ENCODE results near the gene GABBR2. TPM values are rescaled to one million over a fixed set of nuclear protein-coding genes. Genes with fewer than 3 reads are reported as not detected.

Gene GABBR2
- polyA plus RNA-seq, 1 donor (not counting 4 experiments of a cell fraction or from before 2014, with no cell fraction given): 0.01 TPM

DNA sequence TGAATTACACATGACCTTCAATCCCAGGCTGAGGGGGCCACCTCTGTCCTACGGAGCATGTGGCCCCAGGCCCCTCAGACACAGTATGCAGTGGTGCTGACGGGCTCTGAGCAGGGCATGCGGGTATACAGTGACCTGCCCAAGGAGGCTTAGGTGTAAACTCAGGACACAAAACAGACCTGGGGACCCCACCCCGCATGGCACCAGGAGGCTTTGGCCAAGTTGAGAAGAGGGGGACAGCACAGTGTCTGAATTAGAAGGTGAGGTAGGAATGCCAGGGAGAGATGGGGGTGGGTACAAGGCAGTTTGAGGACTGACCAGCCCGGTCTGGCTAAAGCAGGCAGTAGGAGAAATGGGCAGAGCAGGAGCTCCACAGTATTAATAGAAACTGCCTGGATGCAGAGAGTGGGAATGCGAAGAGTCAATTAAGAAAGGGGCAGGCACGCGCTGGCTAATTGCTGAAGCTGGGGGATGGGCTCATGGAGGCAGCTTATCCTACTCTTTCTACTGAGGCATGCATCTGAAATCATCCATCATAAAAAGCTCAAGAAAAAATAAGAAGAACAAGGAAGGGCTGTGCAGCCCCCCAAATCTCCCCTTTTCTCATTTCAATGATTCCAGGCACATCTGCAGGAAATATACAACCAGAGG is 109.0 kb downstream of the GABBR2 start:
- Histone ChIP-seq H3K4me3 (ENCODE audit: control insufficient read depth in 2 of 3, extremely low read depth in 1 of 3, insufficient read depth in 2 of 3, low read depth in 1 of 3, low read length in 3 of 3) (no peak overlapping the region), H3K4me1 (ENCODE audit: control insufficient read depth, extremely low read depth, insufficient read depth, low read length) (no peaks in the 10 kb centered on the region), H3K9ac (ENCODE audit: control insufficient read depth, extremely low read depth, insufficient read depth, low read length) (no peak overlapping the region), H3K79me2 (ENCODE audit: control insufficient read depth, insufficient read depth, low read length) (no peaks in the 10 kb centered on the region), H3K9me3 (ENCODE audit: control insufficient read depth, low read depth, low read length) (no peaks in the 10 kb centered on the region), H3K27me3 (ENCODE audit: control insufficient read depth, extremely low read depth, insufficient read depth, low read length) (peaks cover 23% of the 10 kb centered on the region), H4K20me1 (ENCODE audit: control insufficient read depth, extremely low read depth, insufficient read depth, low read length) (no peaks in the 10 kb centered on the region), H3K27ac (ENCODE audit: control insufficient read depth, insufficient read depth, low read length) (no peak overlapping the region), H2AFZ (ENCODE audit: control insufficient read depth, low read length) (no peak overlapping the region), H3K9me1 (ENCODE audit: control insufficient read depth, extremely low read depth, insufficient read depth, low read length) (no peaks in the 10 kb centered on the region), H3K36me3 (ENCODE audit: control insufficient read depth in 2 of 2, extremely low read depth in 1 of 2, insufficient read depth in 2 of 2, low read length in 2 of 2) (no peaks in the 10 kb centered on the region), H3K4me2 (ENCODE audit: control insufficient read depth, extremely low read depth, insufficient read depth, low read depth, low read length) (no peak overlapping the region)
- FAIRE-seq: no peak
- DNase-seq (ENCODE audit: low read depth, low spot score): no peak
- TF ChIP-seq, protein P1, sequence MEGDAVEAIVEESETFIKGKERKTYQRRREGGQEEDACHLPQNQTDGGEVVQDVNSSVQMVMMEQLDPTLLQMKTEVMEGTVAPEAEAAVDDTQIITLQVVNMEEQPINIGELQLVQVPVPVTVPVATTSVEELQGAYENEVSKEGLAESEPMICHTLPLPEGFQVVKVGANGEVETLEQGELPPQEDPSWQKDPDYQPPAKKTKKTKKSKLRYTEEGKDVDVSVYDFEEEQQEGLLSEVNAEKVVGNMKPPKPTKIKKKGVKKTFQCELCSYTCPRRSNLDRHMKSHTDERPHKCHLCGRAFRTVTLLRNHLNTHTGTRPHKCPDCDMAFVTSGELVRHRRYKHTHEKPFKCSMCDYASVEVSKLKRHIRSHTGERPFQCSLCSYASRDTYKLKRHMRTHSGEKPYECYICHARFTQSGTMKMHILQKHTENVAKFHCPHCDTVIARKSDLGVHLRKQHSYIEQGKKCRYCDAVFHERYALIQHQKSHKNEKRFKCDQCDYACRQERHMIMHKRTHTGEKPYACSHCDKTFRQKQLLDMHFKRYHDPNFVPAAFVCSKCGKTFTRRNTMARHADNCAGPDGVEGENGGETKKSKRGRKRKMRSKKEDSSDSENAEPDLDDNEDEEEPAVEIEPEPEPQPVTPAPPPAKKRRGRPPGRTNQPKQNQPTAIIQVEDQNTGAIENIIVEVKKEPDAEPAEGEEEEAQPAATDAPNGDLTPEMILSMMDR (optimal IDR thresholded peaks at IDR 0.05 in 1 of 3, IDR thresholded peaks at IDR 0.05 in 1 of 3, conservative IDR thresholded peaks at IDR 0.05 in 1 of 3; ENCODE audit: extremely low read depth in 1 of 3, insufficient read depth in 2 of 3, low read length in 3 of 3): no peak
- TF ChIP-seq EZH2 (IDR thresholded peaks at IDR 0.05; ENCODE audit: low read length): no peak
- dilution Hi-C loops (cut with MboI; ENCODE audit: extremely low pct_ligation_motif_present, low sequenced_read_pairs): no loop called here

DNA sequence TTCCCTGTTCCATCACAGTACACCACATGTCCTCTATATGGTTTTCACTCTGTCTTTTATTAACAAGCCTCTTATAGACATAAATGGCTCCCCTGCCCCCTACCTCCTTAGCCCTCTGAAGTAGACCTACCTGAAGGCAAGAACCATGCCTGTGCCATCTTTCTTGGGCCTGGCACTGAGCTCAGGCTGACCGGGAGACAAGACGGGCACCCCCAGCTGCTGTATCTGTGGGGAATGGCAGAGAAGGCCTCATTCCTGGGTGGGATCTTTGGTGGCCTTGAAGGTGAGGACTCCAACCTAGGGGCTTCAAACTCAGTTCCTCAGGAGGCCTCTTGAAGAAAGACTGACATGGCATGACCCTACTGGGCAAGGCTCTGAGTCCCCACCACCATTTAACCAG is 109.9 kb downstream of the GABBR2 start:
- H3K9me3 ChIP-seq (ENCODE audit: control insufficient read depth, low read depth, low read length): no peaks in the 10 kb centered on the region
- H3K27ac ChIP-seq (ENCODE audit: control insufficient read depth, insufficient read depth, low read length): no peak overlapping the region
- no peak overlapping the region for H3K4me2 ChIP-seq (ENCODE audit: control insufficient read depth, extremely low read depth, insufficient read depth, low read depth, low read length)
- TF ChIP-seq EZH2 (IDR thresholded peaks at IDR 0.05; ENCODE audit: low read length): no peak
- TF ChIP-seq, protein P1 (optimal IDR thresholded peaks at IDR 0.05 in 1 of 3, IDR thresholded peaks at IDR 0.05 in 1 of 3, conservative IDR thresholded peaks at IDR 0.05 in 1 of 3; ENCODE audit: extremely low read depth in 1 of 3, insufficient read depth in 2 of 3, low read length in 3 of 3): no peak
- peaks cover 14% of the 10 kb centered on the region for H3K27me3 ChIP-seq (ENCODE audit: control insufficient read depth, extremely low read depth, insufficient read depth, low read length)
- H3K9ac ChIP-seq (ENCODE audit: control insufficient read depth, extremely low read depth, insufficient read depth, low read length): no peak overlapping the region
- dilution Hi-C loops (cut with MboI; ENCODE audit: extremely low pct_ligation_motif_present, low sequenced_read_pairs): no loop called here
- no peaks in the 10 kb centered on the region for H3K36me3 ChIP-seq (ENCODE audit: control insufficient read depth in 2 of 2, extremely low read depth in 1 of 2, insufficient read depth in 2 of 2, low read length in 2 of 2)
- H4K20me1 ChIP-seq (ENCODE audit: control insufficient read depth, extremely low read depth, insufficient read depth, low read length): no peaks in the 10 kb centered on the region
- no peak for FAIRE-seq
- no peaks in the 10 kb centered on the region for H3K9me1 ChIP-seq (ENCODE audit: control insufficient read depth, extremely low read depth, insufficient read depth, low read length)
- H2AFZ ChIP-seq (ENCODE audit: control insufficient read depth, low read length): no peak overlapping the region
- no peak for DNase-seq (ENCODE audit: low read depth, low spot score)
- no peaks in the 10 kb centered on the region for H3K79me2 ChIP-seq (ENCODE audit: control insufficient read depth, insufficient read depth, low read length)
- no peak overlapping the region for H3K4me3 ChIP-seq (ENCODE audit: control insufficient read depth in 2 of 3, extremely low read depth in 1 of 3, insufficient read depth in 2 of 3, low read depth in 1 of 3, low read length in 3 of 3)
- H3K4me1 ChIP-seq (ENCODE audit: control insufficient read depth, extremely low read depth, insufficient read depth, low read length): no peaks in the 10 kb centered on the region
